Stomach (tissue), 4 donors: ENCODE measurements around the gene RPL29.
A peak's percentile ranks its signal among the peaks of the same experiment; 100 is the strongest.

Experiments used
- POLR2A ChIP-seq, 4 donors: fragments of 450-650 bp; IDR thresholded peaks; one replicate each; pipeline ENCODE4 v1.6.1; 2016; ENCODE audit warnings: antibody characterized with exemption in 4 of 4, control low read depth in 2 of 4, mild to moderate bottlenecking in 1 of 4, moderate library complexity in 1 of 4
- POLR2AphosphoS5 ChIP-seq, 3 donors: sonication (generic); formaldehyde crosslinking; IDR thresholded peaks; one replicate each; pipeline ENCODE4 v1.6.1; 2016; ENCODE audit warnings: antibody characterized with exemption in 3 of 3
- TF ChIP-seq, protein P1 (sequence below), 7 experiments: fragments of 450-650 bp in 4 of 7; fragments of 200-600 bp in 3 of 7; sonication (generic) in 3 of 7; IDR thresholded peaks; one replicate each; pipeline ENCODE4 v1.5.1; 2016 to 2019; ENCODE audit warnings: antibody characterized with exemption in 7 of 7, control low read depth in 2 of 7, mild to moderate bottlenecking in 1 of 7

DNA sequence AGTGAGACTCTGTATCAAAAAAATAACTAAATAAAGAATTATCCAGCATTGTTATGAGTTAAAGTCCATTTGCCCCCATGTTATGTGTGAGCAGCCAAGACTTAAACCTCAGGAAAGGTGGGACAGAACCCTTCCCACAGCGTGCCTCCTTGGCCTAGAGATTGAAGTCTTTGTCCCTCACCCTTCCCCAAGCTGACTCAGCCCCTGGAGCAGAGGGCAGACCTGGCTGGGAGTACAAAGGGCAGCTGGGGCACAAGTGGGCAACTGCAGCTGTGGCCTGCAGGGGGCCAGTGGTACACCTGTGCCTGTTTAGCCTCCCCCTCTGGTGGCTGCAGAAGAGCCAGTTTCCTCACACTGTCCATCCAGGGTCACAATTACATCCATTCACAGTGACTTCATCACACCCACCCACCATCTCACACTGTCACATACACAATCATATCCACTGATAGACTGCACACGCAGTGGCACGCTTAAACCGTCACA is 13.3 kb downstream of the RPL29 start:
- TF ChIP-seq, protein P1, sequence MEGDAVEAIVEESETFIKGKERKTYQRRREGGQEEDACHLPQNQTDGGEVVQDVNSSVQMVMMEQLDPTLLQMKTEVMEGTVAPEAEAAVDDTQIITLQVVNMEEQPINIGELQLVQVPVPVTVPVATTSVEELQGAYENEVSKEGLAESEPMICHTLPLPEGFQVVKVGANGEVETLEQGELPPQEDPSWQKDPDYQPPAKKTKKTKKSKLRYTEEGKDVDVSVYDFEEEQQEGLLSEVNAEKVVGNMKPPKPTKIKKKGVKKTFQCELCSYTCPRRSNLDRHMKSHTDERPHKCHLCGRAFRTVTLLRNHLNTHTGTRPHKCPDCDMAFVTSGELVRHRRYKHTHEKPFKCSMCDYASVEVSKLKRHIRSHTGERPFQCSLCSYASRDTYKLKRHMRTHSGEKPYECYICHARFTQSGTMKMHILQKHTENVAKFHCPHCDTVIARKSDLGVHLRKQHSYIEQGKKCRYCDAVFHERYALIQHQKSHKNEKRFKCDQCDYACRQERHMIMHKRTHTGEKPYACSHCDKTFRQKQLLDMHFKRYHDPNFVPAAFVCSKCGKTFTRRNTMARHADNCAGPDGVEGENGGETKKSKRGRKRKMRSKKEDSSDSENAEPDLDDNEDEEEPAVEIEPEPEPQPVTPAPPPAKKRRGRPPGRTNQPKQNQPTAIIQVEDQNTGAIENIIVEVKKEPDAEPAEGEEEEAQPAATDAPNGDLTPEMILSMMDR (IDR thresholded peaks at IDR 0.05), result peak in 5 of 7 experiments; percentile 24 to 68 (median 39)
- TF ChIP-seq POLR2A (IDR thresholded peaks at IDR 0.05), result no peak
- TF ChIP-seq POLR2AphosphoS5 (IDR thresholded peaks at IDR 0.05), result peak in 1 of 3 donors; percentile 5
